SK-N-SH (cell line): Measurements from ENCODE around the gene TMIGD3.

Experiments
- CHD2 ChIP-seq: fragments of 150-350 bp; IDR thresholded peaks from 2 replicates; pipeline ENCODE4 v1.6.1; 2018; ENCODE audit warnings: low read length; ENCODE audit not compliant: partially characterized antibody
- CTCF ChIP-seq: fragments of 200-600 bp; sonication (generic); IDR thresholded peaks from 2 replicates; pipeline ENCODE4 v1.6.1; 2017; ENCODE audit warnings: antibody characterized with exemption, mild to moderate bottlenecking, moderate library complexity
- ELF1 ChIP-seq: IDR thresholded peaks from 2 replicates; pipeline ENCODE4 v1.4.0; 2012
- EP300 ChIP-seq, 2 experiments: IDR thresholded peaks; 2 replicates each; pipeline versions ENCODE4 v1.4.0 to v1.6.1; 2012; ENCODE audit warnings: borderline replicate concordance in 1 of 2, low read depth in 1 of 2, low read length in 1 of 2
- FOXM1 ChIP-seq: IDR thresholded peaks from 2 replicates; pipeline ENCODE4 v1.4.0; 2012; ENCODE audit warnings: low read depth, mild to moderate bottlenecking
- IRF3 ChIP-seq: fragments of 150-350 bp; IDR thresholded peaks from 2 replicates; pipeline ENCODE4 v1.6.1; 2016; ENCODE audit warnings: mild to moderate bottlenecking, low read depth, low read length
- PBX3 ChIP-seq: IDR thresholded peaks from 2 replicates; pipeline ENCODE4; 2012
- POLR2AphosphoS5 ChIP-seq: IDR thresholded peaks from 2 replicates; pipeline ENCODE4 v1.6.1; 2012; ENCODE audit warnings: low read depth, low read length
- RCOR1 ChIP-seq: fragments of 150-350 bp; IDR thresholded peaks from 2 replicates; pipeline ENCODE4 v1.6.1; 2017; ENCODE audit warnings: antibody characterized with exemption, low read length
- RFX5 ChIP-seq: IDR thresholded peaks from 2 replicates; pipeline ENCODE4 v1.6.1; 2012; ENCODE audit warnings: mild to moderate bottlenecking, improper control_type of control experiment, low read length
- RXRA ChIP-seq: IDR thresholded peaks from 2 replicates; pipeline ENCODE4 v1.4.0; 2012; ENCODE audit warnings: low read depth, mild to moderate bottlenecking, borderline replicate concordance
- TCF12 ChIP-seq: IDR thresholded peaks from 2 replicates; pipeline ENCODE4 v1.4.0; 2012
- TEAD4 ChIP-seq: IDR thresholded peaks from 2 replicates; pipeline ENCODE4 v1.4.0; 2012; ENCODE audit warnings: mild to moderate bottlenecking, borderline replicate concordance; ENCODE audit not compliant: insufficient read depth
- TF ChIP-seq, protein P1 (sequence below): fragments of 150-350 bp; IDR thresholded peaks from 2 replicates; pipeline ENCODE4 v1.6.1; 2017; ENCODE audit warnings: antibody characterized with exemption, low read length, low read depth, borderline replicate concordance

GRCh38 chr1:111507411-111508201, 4.2 kb upstream of the TMIGD3 start:
- TF ChIP-seq CTCF (no peak), EP300 (IDR thresholded peaks at IDR 0.05; ENCODE audit: borderline replicate concordance in 1 of 2, low read depth in 1 of 2, low read length in 1 of 2) (no peak), FOXM1 (no peak), ELF1 (no peak), TCF12 (no peak), POLR2AphosphoS5 (no peak), RFX5 (no peak), TEAD4 (no peak), PBX3 (no peak), CHD2 (no peak), RCOR1 (no peak), IRF3 (no peak), RXRA (no peak)
- TF ChIP-seq, protein P1, sequence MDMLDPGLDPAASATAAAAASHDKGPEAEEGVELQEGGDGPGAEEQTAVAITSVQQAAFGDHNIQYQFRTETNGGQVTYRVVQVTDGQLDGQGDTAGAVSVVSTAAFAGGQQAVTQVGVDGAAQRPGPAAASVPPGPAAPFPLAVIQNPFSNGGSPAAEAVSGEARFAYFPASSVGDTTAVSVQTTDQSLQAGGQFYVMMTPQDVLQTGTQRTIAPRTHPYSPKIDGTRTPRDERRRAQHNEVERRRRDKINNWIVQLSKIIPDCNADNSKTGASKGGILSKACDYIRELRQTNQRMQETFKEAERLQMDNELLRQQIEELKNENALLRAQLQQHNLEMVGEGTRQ: no peak
